ENCODE measurements around the gene NEIL3.

GRCh38 chr4:177385576-177386277 lies 76.1 kb downstream of the NEIL3 start:
- TF ChIP-seq CTCF (IDR thresholded peaks at IDR 0.05) (no peak), POLR2A (IDR thresholded peaks at IDR 0.05) (no peak), EP300 (IDR thresholded peaks at IDR 0.05) (no peak), POLR2AphosphoS5 (IDR thresholded peaks at IDR 0.05) (no peak)
